K562 (cell line): ENCODE data around the gene PODXL. TPM values are rescaled to one million over a fixed set of nuclear protein-coding genes. Genes with fewer than 3 reads are reported as not detected.

Experiments
- ATAC-seq: fragments of 200-7000 bp; cut with Tn5 transposase; 3 replicates; pipeline ENCODE4 v1.9.1; 2020; ENCODE audit warnings: moderate library complexity
- BruUV-seq: library from RNA; stranded (reverse); fragments of 400-500 nt; replicated peaks from 2 replicates; lab custom pipeline; 2021; lab: Mats Ljungman, UMichigan
- CTCF ChIA-PET: fragments of 300-600 bp; formaldehyde crosslinking; extraction: SDS; loops from one replicate; lab custom pipeline; 2021; ENCODE audit warnings: low intra/inter-chr PET ratio; lab: Yijun Ruan, JAX
- POLR2A ChIA-PET: fragments of 300-600, 350-650 bp; sonication (Branson Sonifier 250); formaldehyde crosslinking; extraction: SDS; loops from one replicate; lab custom pipeline; 2021; ENCODE audit warnings: antibody characterized with exemption, inconsistent platforms; lab: Yijun Ruan, JAX
- DNase-seq, 4 experiments: peaks; one replicate each; pipeline versions ENCODE4 v3.0.0 to v3.0.0-alpha.2; 2011 to 2018; ENCODE audit warnings: low spot score in 3 of 4, mixed read lengths in 3 of 4; ENCODE audit errors: extremely low read depth in 1 of 4
- FAIRE-seq: peaks from 2 replicates; lab custom pipeline; 2011; peaks lifted over from hg19 to GRCh38; lab: Jason Lieb, UNC
- H2AFZ ChIP-seq: 2 replicates; pipeline ENCODE4 v1.6.0; 2011; ENCODE audit warnings: low read depth, low read length, control low read depth, inconsistent platforms
- H3K27ac ChIP-seq: fragments of 200-600 bp; 3 replicates; pipeline ENCODE4 v1.8.0; 2011; ENCODE audit warnings: low read depth, mild to moderate bottlenecking, control low read depth, inconsistent platforms, low read length, moderate library complexity, mixed read lengths; ENCODE audit errors: extremely low read depth
- H3K27me3 ChIP-seq, 2 experiments: fragments of 300-600 bp in 1 of 2; 2 replicates in 1 of 2; 3 replicates in 1 of 2; pipeline versions ENCODE4 v1.6.0 to v1.8.0; 2011; ENCODE audit warnings: inconsistent platforms in 2 of 2, low read length in 2 of 2, mild to moderate bottlenecking in 1 of 2, mixed read lengths in 1 of 2, moderate library complexity in 1 of 2; ENCODE audit not compliant: control insufficient read depth in 2 of 2, insufficient read depth in 2 of 2
- H3K36me3 ChIP-seq: fragments of 300-600 bp; 3 replicates; pipeline ENCODE4 v1.8.0; 2011; ENCODE audit warnings: mild to moderate bottlenecking, low read length, inconsistent platforms; ENCODE audit not compliant: control insufficient read depth, insufficient read depth
- H3K4me1 ChIP-seq, 2 experiments: fragments of 200-600 bp in 1 of 2; replicated peaks in 1 of 2; 2 replicates in 1 of 2; 3 replicates in 1 of 2; pipeline versions ENCODE4 v1.5.1 to v1.8.0; 2011; ENCODE audit warnings: inconsistent platforms in 2 of 2, low read length in 2 of 2, mild to moderate bottlenecking in 1 of 2, mixed read lengths in 1 of 2, moderate library complexity in 1 of 2; ENCODE audit not compliant: control insufficient read depth in 2 of 2, insufficient read depth in 2 of 2
- H3K4me2 ChIP-seq: 2 replicates; pipeline ENCODE4 v1.6.1; 2011; ENCODE audit warnings: low read length, control low read depth, inconsistent platforms, mixed read lengths; ENCODE audit not compliant: insufficient read depth
- H3K4me3 ChIP-seq: fragments of 200-600 bp; sonication (generic), shearing (Covaris generic); 2 replicates; pipeline ENCODE4 v1.5.1; 2016; ENCODE audit warnings: control low read depth, inconsistent platforms
- H3K79me2 ChIP-seq: fragments of 200-600 bp; 3 replicates; pipeline ENCODE4 v1.8.0; 2011; ENCODE audit warnings: low read length, inconsistent platforms; ENCODE audit not compliant: control insufficient read depth, insufficient read depth
- H3K9ac ChIP-seq, 2 experiments: 2 replicates each; pipeline versions ENCODE4 v1.6.0 to v1.6.1; 2011; ENCODE audit warnings: low read depth in 2 of 2, low read length in 2 of 2, control low read depth in 1 of 2, inconsistent platforms in 1 of 2, mild to moderate bottlenecking in 1 of 2, mixed read lengths in 1 of 2; ENCODE audit not compliant: insufficient read depth in 1 of 2
- H3K9me1 ChIP-seq: one replicate; pipeline ENCODE4 v1.6.0; 2011; ENCODE audit warnings: inconsistent platforms, mild to moderate bottlenecking, low read length, moderate library complexity; ENCODE audit not compliant: control insufficient read depth, insufficient read depth
- H3K9me3 ChIP-seq: replicated peaks from 2 replicates; pipeline ENCODE4 v1.5.1; 2011; ENCODE audit warnings: low read depth, low read length, inconsistent platforms; ENCODE audit not compliant: control insufficient read depth, insufficient read depth
- H4K20me1 ChIP-seq: replicated peaks from 2 replicates; pipeline ENCODE4 v1.6.1; 2011; ENCODE audit warnings: low read length, inconsistent platforms, mixed read lengths; ENCODE audit not compliant: control insufficient read depth, insufficient read depth
- ARID1B ChIP-seq: fragments of 450-650 bp; IDR thresholded peaks from 2 replicates; pipeline ENCODE4 v1.6.1; 2016; ENCODE audit warnings: antibody characterized with exemption, mild to moderate bottlenecking, inconsistent platforms
- ESRRA ChIP-seq: fragments of 450-650 bp; IDR thresholded peaks from 2 replicates; pipeline ENCODE4 v1.6.1; 2014; ENCODE audit warnings: low read depth, mild to moderate bottlenecking, moderate library complexity, borderline replicate concordance
- MAZ ChIP-seq, 2 experiments: fragments of 450-650 bp in 1 of 2; sonication (generic) in 1 of 2; formaldehyde crosslinking; IDR thresholded peaks in 1 of 2; conservative IDR thresholded peaks in 1 of 2; 2 replicates each; pipeline versions ENCODE4 v1.4.0 to v1.5.0; 2020; ENCODE audit warnings: mild to moderate bottlenecking in 1 of 2, missing genetic modification reagents in 1 of 2
- MCM5 ChIP-seq: fragments of 450-650 bp; IDR thresholded peaks from 2 replicates; pipeline ENCODE4 v1.6.1; 2016; ENCODE audit warnings: low read depth
- NELFE ChIP-seq: IDR thresholded peaks from 2 replicates; pipeline ENCODE4 v1.6.1; 2011; ENCODE audit warnings: mild to moderate bottlenecking; ENCODE audit not compliant: insufficient read depth, insufficient read length
- RAD51 ChIP-seq: fragments of 450-650 bp; IDR thresholded peaks from 2 replicates; pipeline ENCODE4 v1.7.1; 2016; ENCODE audit warnings: low read depth, mild to moderate bottlenecking, borderline replicate concordance
- RCOR1 ChIP-seq, 2 experiments: IDR thresholded peaks; 2 replicates each; pipeline ENCODE4 v1.6.1; 2012; ENCODE audit warnings: low read depth in 2 of 2, low read length in 2 of 2, borderline replicate concordance in 1 of 2, improper control_type of control experiment in 1 of 2
- RFX5 ChIP-seq: IDR thresholded peaks from 2 replicates; pipeline ENCODE4 v1.6.1; 2011; ENCODE audit warnings: low read depth, mild to moderate bottlenecking, improper control_type of control experiment, low read length
- TCFL5 ChIP-seq: fragments of 250-450 bp; sonication (Bioruptor Pico); conservative IDR thresholded peaks from 2 replicates; pipeline ENCODE4 v1.6.1; 2021; ENCODE audit warnings: mild to moderate bottlenecking, moderate library complexity, matching md5 sums
- TRIM28 ChIP-seq: fragments of 450-650 bp; IDR thresholded peaks from 2 replicates; pipeline ENCODE4 v1.6.1; 2017
- ZBTB7A ChIP-seq: IDR thresholded peaks from 2 replicates; pipeline ENCODE4 v1.6.1; 2011; ENCODE audit warnings: low read depth, mild to moderate bottlenecking, low read length, moderate library complexity, borderline replicate concordance; ENCODE audit not compliant: control insufficient read depth
- ZKSCAN1 ChIP-seq: fragments of 150-350 bp; IDR thresholded peaks from 2 replicates; pipeline ENCODE4 v1.6.1; 2016; ENCODE audit warnings: low read depth, low read length
- ZNF239 ChIP-seq: fragments of 250-450 bp; sonication (Bioruptor Pico); IDR thresholded peaks from 2 replicates; pipeline ENCODE4 v1.4.0; 2020; ENCODE audit warnings: mild to moderate bottlenecking
- ZNF354B ChIP-seq: fragments of 250-450 bp; sonication (Bioruptor Pico); IDR thresholded peaks from 2 replicates; pipeline ENCODE4 v1.4.0; 2020
- WGBS: fragments of 100-300 bp; shearing (Covaris generic); methylation state at CpG from one replicate; pipeline ENCODE4 v1.1.6; 2016; ENCODE audit warnings: low coverage, mixed read lengths; ENCODE audit not compliant: insufficient coverage; ENCODE audit errors: missing lambda C conversion rate; 5-methylcytosine and 5-hydroxymethylcytosine counted together
- in situ Hi-C: fragments of 300-500 bp; cut with MboI; formaldehyde crosslinking; loops from 4 replicates; pipeline ENCODE4 v1.15.0; 2018; ENCODE audit warnings: inconsistent platforms, mixed read lengths
- intact Hi-C: fragments of 100-400 bp; cut with micrococcal nuclease; formaldehyde crosslinking; loops from 2 replicates; pipeline ENCODE4 v1.14.2; 2022
- polyA plus RNA-seq, 8 experiments: library from polyadenylated mRNA; depleted of rRNA in 4 of 8; stranded (reverse) in 5 of 8; unstranded in 3 of 8; fragments of >200 nt; fragmentation: Nextera tagmentation in 2 of 8; fragmentation: Illumina TruSeq in 1 of 8; extraction: Ambion mirVana in 2 of 8; extraction: Trizol in 1 of 8; gene quantifications; 2 replicates each; pipeline versions ENCODE4 v1.2.1 to v1.2.3, GENCODE V29; 2011 to 2014; ENCODE audit warnings: inconsistent platforms in 1 of 8, missing spikeins in 1 of 8
- total RNA-seq, 7 experiments: library from RNA; depleted of rRNA in 6 of 7; stranded (reverse); fragments of >200 nt in 6 of 7; fragmentation: Illumina TruSeq in 2 of 7; extraction: Trizol in 2 of 7; gene quantifications; 2 replicates each; pipeline versions ENCODE4 v1.2.1 to v1.2.3, GENCODE V29; 2011 to 2021; ENCODE audit warnings: low replicate concordance in 1 of 7

The PODXL gene
- total and polyA plus RNA-seq, 9 of the 15 experiments (the other 6 are each of a cell fraction or from before 2014, with no cell fraction given) = 0.01 to 0.73 (median 0.07) TPM

- Histone ChIP-seq H3K79me2 (no peaks in the 10 kb centered on the region), H3K4me3 (no peak overlapping the region), H4K20me1 (peaks cover 9% of the 10 kb centered on the region), H3K9me1 (no peaks in the 10 kb centered on the region), H3K27ac (no peak overlapping the region), H3K4me1 (peaks cover 0 to 2% of the 10 kb centered on the region in 2 experiments; a peak in 2 of 5 replicates), H3K4me2 (no peak overlapping the region), H3K9ac (no peak overlapping the region; a peak in 1 of 4 replicates), H3K9me3 (no peaks in the 10 kb centered on the region), H3K36me3 (no peaks in the 10 kb centered on the region), H2AFZ (no peak overlapping the region), H3K27me3 (peaks cover 51 to 92% of the 10 kb centered on the region in 2 experiments)
- intact Hi-C loops = no loop called here
- ChIA-PET CTCF (no interaction called here), POLR2A (interaction anchor here (0.7 kb wide), 1 partner anchor 374 kb away, joined by 3 read pairs; no protein-coding TSS in a partner anchor)
- ATAC-seq (no peak), DNase-seq (no peak), FAIRE-seq (no peak)
- WGBS = 4% methylated on average over 13 of the region's 13 CpGs
- no TSS peak for BruUV-seq
- TF ChIP-seq MAZ (CRISPR knock-in tag; conservative IDR thresholded peaks at IDR 0.05 in 1 of 2, IDR thresholded peaks at IDR 0.05 in 1 of 2) (no peak), ZBTB7A (0 out of 2 replicates have a peak, but pooled peaks have one; percentile 19), ZNF354B (CRISPR knock-in tag) (no peak)
- in situ Hi-C loops = no loop called here
These were observed 18.2 kb downstream of the PODXL start for GRCh38 chr7:131538071-131538812.

- no peak overlapping the region for H3K27ac ChIP-seq
- ChIA-PET POLR2A (interaction anchor here (0.7 kb wide), 1 partner anchor 374 kb away, joined by 3 read pairs; no protein-coding TSS in a partner anchor), CTCF (no interaction called here)
- H3K4me3 ChIP-seq = no peak overlapping the region
- H3K27me3 ChIP-seq = peaks cover 54 to 94% of the 10 kb centered on the region in 2 experiments
- FAIRE-seq (no peak), ATAC-seq (no peak), DNase-seq (no peak)
- intact Hi-C loops = no loop called here
- no peaks in the 10 kb centered on the region for H3K36me3 ChIP-seq
- no peak overlapping the region for H2AFZ ChIP-seq
- H3K9ac ChIP-seq = no peak overlapping the region
- 4% methylated on average over 12 of the region's 12 CpGs for WGBS
- H4K20me1 ChIP-seq = peaks cover 15% of the 10 kb centered on the region
- no peaks in the 10 kb centered on the region for H3K9me3 ChIP-seq
- H3K79me2 ChIP-seq = no peaks in the 10 kb centered on the region
- H3K9me1 ChIP-seq = no peaks in the 10 kb centered on the region
- peaks cover 0 to 5% of the 10 kb centered on the region in 2 experiments; a peak in 2 of 5 replicates for H3K4me1 ChIP-seq
- no peak overlapping the region for H3K4me2 ChIP-seq
- BruUV-seq = no TSS peak
- in situ Hi-C loops = no loop called here
- TF ChIP-seq RAD51 (no peak), TRIM28 (no peak), ZKSCAN1 (no peak), ARID1B (no peak), ESRRA (no peak), RCOR1 (IDR thresholded peaks at IDR 0.05; ENCODE audit: borderline replicate concordance in 1 of 2, low read depth in 2 of 2, low read length in 2 of 2) (no peak), MCM5 (no peak), NELFE (no peak), ZNF239 (CRISPR knock-in tag) (no peak), TCFL5 (CRISPR knock-in tag) (no peak), RFX5 (no peak)
These were observed 18.9 kb downstream of the PODXL start for GRCh38 chr7:131537571-131537978.
